A204.1 (cell line): ENCODE data around the gene PCDHB14.
"Not testable (repeated sequence)": the region's sequence is repeated elsewhere in the genome, so short reads cannot be mapped to it uniquely, and the experiment has no call there.

Source experiments
- FAIRE-seq: peaks from 2 replicates; lab custom pipeline; 2012; peaks lifted over from hg19 to GRCh38; lab: Jason Lieb, UNC

The PCDHB14 gene

DNA sequence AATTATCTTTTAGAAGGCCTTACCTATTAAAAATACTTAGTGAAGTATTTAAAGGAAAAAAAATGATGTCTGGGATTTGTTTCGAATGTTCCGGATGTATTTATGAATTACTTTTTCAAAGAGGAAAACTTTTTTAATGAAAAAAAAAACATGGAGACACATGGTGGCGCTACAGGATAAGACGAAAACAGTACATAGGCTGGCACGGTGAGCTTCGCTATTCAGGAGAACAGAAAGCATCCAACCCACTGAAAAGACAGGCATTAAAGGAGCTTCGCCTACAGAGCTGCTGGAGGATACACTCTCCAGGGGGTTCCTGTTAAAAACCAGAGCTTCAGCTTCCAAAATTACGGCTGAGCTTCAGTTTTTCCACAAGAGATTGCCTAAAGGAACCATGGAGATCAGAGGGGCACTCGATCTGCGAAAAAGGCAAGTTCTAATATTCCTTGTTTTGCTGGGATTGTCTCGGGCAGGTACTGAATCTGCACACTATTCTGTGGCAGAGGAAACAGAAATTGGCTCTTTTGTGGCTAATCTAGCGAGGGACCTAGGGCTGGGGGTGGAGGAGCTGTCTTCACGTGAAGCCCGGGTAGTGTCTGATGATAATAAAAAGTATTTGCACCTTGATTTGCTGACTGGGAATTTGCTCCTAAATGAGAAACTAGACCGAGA lies at the start of gene PCDHB14:
Gene PCDHB14, plus strand, starts transcription at position 232 of the 672 bp plus-strand sequence. Its CDS starts 163 bp downstream, at position 395.
- FAIRE-seq, result peak; percentile 98

GRCh38 chr5:141174291-141175104 lies 48.6 kb upstream of the PCDHB14 start:
- not testable (repeated sequence) for FAIRE-seq

DNA sequence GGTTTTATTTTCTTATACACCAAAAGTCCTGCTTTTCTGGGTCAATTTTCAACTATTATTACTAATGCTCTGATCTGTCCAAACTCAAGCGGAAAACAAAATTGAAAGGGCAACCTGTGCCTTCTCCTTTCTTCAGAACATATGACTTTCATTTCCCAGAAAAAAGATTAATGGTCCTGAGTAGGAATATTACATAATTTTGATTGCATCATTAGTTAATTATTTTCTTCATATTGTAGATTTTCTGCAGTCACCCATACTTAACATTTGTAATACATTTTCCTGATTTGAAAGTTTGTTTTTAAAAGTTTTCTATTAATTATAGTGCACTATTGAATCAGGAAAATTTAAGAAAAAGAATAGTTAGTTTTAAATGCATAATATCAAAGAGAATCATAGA lies 47.2 kb upstream of the PCDHB14 start:
- peak; percentile 99 for FAIRE-seq

GRCh38 chr5:141177577-141178191 lies 45.5 kb upstream of the PCDHB14 start, which contains the start of gene PCDHB8:
TSS of gene PCDHB8 (plus strand) at chr5:141177790. CDS start at chr5:141178035, 245 bp downstream.
- not testable (repeated sequence) for FAIRE-seq

- not testable (repeated sequence) for FAIRE-seq
Measured at GRCh38 chr5:141179371-141179770, 43.8 kb upstream of the PCDHB14 start.

- not testable (repeated sequence) for FAIRE-seq
Measured at GRCh38 chr5:141179876-141180275, 43.3 kb upstream of the PCDHB14 start.

DNA sequence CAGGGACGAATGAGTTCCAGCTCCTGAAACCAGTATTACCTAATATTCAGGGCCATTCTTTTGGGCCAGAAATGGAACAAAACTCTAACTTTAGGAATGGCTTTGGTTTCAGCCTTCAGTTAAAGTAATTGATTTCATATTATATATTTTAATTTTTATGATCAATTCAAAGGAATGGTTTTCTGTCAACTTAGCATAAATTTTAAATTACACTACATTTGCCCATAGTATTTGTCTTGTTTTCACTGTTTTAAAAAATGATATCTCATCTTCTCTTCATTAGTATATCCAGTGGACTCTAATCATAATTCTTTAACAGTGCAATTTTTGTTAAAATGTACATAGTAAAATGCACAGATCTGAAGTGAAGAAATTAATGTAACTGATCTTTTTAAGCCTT lies 42.8 kb upstream of the PCDHB14 start:
- FAIRE-seq, result no peak

- peak; percentile 95 for FAIRE-seq
Measured at GRCh38 chr5:141182248-141182647, 40.9 kb upstream of the PCDHB14 start, which contains the start of gene PCDHB16. TSS of gene PCDHB16 (plus strand) at chr5:141182387. CDS start at chr5:141182560, 173 bp downstream.

- FAIRE-seq, result not testable (repeated sequence)
Measured at GRCh38 chr5:141184117-141184855, 38.9 kb upstream of the PCDHB14 start.

DNA sequence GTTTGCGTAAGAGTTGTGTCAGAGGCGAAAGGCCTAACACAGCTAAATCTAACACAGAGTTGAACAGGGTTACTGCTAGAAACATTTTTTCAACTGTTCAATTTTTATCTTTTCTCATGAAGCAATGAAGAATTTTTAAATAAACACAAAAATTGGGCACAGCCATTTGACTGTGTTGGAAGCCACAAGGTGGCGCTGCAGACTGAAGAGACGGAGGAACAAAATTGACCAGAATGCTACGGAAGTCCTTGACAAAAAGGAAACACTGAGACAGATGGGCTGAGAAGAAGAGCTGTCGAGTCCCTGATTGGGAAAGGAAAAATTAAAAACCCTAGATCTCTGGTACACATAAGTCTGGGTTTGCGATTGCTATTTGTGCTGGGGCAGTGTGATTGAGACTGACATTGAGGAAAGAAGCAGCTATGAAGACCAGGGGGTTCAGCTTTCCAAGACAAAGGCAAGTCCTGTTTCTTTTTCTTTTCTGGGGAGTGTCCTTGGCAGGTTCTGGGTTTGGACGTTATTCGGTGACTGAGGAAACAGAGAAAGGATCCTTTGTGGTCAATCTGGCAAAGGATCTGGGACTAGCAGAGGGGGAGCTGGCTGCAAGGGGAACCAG lies 36.1 kb upstream of the PCDHB14 start, which contains the start of gene PCDHB9:
Gene PCDHB9, plus strand, starts transcription at position 265 of the 616 bp plus-strand sequence. Its CDS starts 158 bp downstream, at position 423.
- no peak for FAIRE-seq

- FAIRE-seq, result not testable (repeated sequence)
Measured at GRCh38 chr5:141188682-141189081, 34.5 kb upstream of the PCDHB14 start.

DNA sequence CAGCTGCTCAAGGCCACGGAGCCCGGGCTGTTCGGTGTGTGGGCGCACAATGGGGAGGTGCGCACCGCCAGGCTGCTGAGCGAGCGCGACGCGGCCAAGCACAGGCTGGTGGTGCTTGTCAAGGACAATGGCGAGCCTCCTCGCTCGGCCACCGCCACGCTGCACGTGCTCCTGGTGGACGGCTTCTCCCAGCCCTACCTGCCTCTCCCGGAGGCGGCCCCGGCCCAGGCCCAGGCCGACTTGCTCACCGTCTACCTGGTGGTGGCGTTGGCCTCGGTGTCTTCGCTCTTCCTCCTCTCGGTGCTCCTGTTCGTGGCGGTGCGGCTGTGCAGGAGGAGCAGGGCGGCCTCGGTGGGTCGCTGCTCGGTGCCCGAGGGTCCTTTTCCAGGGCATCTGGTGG lies 34.0 kb upstream of the PCDHB14 start:
- not testable (repeated sequence) for FAIRE-seq

- no peak for FAIRE-seq
Measured at GRCh38 chr5:141192110-141192725, 30.9 kb upstream of the PCDHB14 start, which contains the start of gene PCDHB10. TSS of gene PCDHB10 (plus strand) at chr5:141192353. CDS start at chr5:141192553, 200 bp downstream.

- not testable (repeated sequence) for FAIRE-seq
Measured at GRCh38 chr5:141194332-141194731, 28.8 kb upstream of the PCDHB14 start.

DNA sequence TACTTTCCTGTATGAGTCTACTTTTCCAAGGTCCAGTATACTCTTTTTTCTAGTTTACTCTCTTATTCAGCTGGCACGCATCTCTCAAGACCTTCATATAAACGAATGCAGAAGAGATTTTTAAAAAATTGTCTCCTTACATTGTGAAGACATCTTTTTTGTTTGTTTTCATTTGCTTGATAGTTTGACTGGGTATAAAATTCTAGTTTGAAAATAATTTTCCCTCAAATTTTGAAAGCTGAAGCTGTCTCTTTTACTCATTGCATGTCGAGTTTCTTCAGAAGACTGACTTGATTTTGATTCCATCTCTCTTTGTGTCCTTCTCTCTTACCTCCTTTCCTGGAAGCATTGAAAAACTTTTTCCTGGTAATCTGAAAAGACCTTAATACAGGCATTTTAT lies 26.8 kb upstream of the PCDHB14 start:
- FAIRE-seq, result no peak

GRCh38 chr5:141199359-141200235 lies 23.5 kb upstream of the PCDHB14 start, which contains the start of gene PCDHB11:
TSS of gene PCDHB11 (plus strand) at chr5:141199627. CDS start at chr5:141199775, 148 bp downstream.
- peak; percentile 89 for FAIRE-seq

DNA sequence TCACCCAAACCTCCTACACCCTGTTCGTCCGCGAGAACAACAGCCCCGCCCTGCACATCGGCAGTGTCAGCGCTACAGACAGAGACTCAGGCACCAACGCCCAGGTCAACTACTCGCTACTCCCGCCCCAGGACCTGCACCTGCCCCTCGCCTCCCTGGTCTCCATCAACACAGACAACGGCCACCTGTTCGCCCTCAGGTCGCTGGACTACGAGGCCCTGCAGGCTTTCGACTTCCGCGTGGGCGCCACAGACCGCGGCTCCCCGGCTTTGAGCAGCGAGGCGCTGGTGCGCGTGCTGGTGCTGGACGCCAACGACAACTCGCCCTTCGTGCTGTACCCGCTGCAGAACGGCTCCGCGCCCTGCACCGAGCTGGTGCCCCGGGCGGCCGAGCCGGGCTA lies 22.0 kb upstream of the PCDHB14 start:
- FAIRE-seq, result not testable (repeated sequence)

DNA sequence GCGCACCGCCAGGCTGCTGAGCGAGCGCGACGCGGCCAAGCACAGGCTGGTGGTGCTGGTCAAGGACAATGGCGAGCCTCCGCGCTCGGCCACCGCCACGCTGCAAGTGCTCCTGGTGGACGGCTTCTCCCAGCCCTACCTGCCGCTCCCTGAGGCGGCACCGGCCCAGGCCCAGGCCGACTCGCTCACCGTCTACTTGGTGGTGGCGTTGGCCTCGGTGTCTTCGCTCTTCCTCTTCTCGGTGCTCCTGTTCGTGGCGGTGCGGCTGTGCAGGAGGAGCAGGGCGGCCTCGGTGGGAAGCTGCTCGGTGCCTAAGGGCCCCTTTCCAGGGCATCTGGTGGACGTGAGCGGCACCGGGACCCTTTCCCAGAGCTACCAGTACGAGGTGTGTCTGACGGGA lies 21.5 kb upstream of the PCDHB14 start:
- FAIRE-seq, result not testable (repeated sequence)

DNA sequence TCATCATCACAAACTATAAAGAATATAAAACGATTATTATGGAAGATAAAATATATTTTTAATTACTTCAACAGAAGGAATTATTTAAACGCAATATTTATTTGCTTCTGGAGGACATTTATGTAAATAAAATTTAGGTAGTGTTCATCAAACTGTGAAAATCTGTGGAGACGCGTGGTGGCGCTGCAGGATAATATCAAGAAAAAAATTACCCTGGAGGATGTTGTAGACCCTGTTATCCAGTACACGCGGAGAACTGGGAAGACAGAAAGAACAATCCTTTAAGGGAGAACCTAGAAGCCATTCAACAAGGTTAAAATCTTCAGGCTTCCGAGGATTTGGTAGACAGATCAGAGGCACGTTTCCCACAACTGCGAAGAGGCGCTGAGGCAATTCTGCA lies 14.7 kb upstream of the PCDHB14 start, which contains the start of gene PCDHB12:
Gene PCDHB12, plus strand, starts transcription at position 242 of the 400 bp plus-strand sequence. CDS start 189 bp downstream, outside the sequence.
- FAIRE-seq, result no peak
